Neural progenitor cell (in vitro differentiated cells): ENCODE data around the gene DTNBP1.

ENCODE experiments used
- CTCF ChIP-seq: fragments of 200-600 bp; sonication (generic); IDR thresholded peaks from 2 replicates; pipeline ENCODE4 v1.5.1; 2017; ENCODE audit warnings: antibody characterized with exemption, mild to moderate bottlenecking
- EZH2phosphoT487 ChIP-seq: fragments of 200-600 bp; sonication (generic); IDR thresholded peaks from 2 replicates; pipeline ENCODE4 v1.6.1; 2017; ENCODE audit warnings: antibody characterized with exemption

- no peak for TF ChIP-seq EZH2phosphoT487
- TF ChIP-seq CTCF: no peak
These were observed 93.5 kb downstream of the DTNBP1 start for GRCh38 chr6:15569035-15569995.
